CD4-positive, alpha-beta T cell treated with Interleukin-12 subunit alpha and Interleukin-12 subunit beta, for 1 hour (primary cell): ENCODE measurements around the gene ANAPC4.

Experiments used
- DNase-seq: peaks from one replicate; pipeline ENCODE4 v3.0.0-alpha.2; 2020

The ANAPC4 gene

DNA sequence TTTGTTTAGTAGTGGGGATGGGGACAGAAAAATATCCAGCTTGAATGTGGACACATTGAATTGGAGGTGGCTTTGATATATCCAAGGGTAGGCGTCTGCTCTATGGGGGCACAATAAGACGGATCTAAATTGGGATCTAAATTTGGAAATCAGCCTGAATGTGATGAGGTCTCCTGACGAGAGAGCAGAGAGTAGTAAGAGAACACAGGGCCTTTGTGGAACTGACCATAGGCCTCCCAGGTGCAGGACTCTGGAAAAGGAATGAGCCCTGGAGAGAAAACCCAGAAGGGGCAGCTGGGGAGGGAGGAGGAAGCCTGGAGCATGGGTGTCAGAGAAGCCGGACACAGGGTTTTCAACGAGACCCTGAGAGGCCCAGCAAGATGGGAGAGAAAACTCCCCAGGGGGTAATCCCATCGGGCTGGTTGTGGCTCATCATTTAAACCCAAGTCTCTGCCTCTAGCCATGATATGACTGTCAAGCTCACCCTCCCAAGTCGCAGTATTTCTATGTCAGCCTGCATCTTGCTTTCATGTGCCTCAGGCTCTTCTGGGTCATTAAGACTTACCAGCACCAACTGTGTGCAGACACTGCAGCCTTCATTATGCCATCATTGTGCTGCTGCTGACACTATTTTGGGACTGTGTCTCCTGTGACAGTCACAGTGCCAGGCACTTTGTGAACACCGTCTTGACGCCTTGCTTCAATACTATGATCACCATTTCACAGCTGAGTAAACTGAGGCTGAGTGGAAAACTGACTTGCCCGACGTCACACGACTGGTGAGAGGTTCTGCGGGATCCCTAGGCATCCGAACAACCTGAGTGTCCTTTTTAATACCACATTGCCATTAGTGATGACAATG lies 57.1 kb downstream of the ANAPC4 start:
- no peak for DNase-seq

DNA sequence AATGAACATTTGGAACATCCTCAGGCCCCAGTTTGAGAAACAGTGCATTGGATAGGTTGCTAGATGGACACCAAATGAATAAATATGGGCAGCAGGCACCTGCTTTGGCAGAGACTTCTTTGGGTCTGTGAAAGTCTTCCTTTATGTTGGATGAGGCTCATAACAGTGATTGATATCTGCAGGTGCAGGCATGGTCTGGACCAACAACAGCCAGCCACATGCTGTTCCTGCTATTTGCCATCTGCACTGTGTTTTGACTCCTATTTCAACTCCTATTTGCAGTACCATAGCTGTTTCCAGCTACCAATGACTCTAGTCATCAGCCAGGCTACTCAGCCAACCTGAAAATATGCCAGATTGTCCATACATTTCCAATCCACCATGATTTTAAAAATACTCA lies 60.9 kb downstream of the ANAPC4 start:
- DNase-seq: no peak

DNA sequence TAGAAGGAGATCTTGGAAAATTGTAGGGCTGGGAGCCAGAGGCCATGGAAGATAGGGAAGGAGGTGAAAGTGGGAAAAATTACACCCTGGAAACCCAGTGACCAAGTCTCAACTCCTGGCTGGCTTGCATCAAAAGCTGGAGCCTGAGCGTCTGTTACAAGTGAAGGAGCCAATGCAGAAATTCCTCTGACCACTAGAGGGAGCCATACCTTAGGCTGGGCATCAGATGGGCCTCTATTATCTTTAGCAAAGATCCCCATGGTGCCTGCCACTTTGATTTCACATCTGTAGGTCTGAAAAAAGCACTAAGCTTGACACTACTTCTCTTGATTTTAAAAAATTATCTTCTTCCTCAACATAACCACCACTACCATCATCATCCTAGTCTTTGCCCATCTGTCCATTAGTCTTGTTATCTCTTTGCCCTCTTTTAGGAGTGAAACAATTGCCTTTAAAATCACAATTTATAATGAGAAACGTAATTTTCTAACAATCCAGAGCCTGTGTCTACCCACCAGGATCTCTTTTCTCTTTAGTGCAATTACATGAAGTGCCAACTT lies 62.9 kb downstream of the ANAPC4 start:
- peak; percentile 50 for DNase-seq

DNA sequence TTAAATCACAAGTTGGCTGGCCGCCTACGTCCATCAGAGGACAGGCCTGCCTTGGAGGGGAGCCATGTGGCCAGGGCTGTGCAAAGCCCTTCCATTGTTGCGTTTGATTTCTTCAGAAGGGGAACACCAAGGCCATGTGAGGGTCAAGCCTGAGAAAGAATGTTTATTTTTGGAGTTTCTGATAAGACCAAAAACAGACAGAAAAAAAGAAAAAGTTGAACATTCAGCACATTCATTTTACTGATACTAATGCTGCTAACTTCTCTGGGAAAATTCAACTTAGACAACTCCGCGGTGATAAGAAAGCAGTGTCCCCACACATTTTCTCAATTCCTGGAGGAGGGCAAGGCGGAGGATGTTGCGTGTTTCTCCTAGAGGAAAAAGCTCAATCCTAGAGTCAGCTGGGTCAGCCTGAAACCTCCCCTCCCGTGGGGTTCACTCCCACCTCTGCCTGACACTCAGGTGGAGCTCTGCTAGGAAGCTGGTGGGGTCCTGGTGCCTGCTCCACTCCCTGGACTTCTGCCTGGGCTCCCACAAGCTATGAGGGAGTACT lies 63.5 kb downstream of the ANAPC4 start:
- no peak for DNase-seq

DNA sequence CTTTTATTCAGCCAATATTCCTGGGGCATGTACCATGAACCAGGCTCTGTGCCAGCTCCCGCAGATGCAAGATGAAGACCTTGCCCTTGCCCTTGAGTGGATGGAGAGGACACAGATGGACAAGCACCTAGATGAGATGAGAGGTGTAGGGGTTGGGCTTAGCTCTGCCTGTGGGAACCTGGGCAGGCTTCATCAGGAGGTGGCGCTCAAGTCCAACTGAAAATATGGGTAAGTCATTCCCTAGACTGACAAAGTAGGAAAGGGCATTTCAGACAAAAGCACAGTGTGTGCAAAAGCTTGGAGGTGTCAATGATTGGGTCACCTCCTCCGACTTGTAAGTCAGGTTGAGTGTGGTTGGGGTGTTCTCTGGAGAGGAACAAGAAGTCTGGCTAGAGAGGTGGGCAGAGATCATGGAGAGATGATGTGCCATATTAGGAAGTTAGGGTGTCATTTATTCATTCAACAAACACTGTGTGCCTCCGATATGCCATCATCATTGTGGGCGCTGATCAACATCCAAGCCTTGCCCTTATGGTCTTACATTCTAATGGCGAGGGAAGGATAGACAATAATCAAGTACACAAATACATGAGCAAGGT lies 64.6 kb downstream of the ANAPC4 start:
- DNase-seq: no peak

DNA sequence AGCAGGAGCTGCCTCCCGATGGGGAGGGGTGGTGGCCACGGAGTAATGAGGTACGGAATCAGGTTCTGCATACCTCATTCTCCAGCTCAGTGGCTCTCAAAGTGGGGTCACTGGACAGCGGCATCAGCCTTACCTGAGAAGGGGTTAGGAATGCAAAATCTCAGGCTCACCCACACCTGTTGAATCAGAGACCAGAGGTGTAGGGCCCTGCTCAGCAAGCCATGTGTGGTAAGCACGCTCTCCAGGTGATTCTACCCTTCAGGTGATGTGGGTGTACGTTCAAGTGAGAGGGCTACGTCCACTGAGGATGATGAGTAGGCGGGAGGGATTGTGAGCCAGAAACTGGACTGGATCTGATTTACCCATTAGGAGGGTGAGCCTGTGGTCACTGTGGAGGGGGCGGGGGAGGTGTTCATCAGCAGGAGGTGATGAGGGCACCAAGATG lies 65.8 kb downstream of the ANAPC4 start:
- no peak for DNase-seq

DNA sequence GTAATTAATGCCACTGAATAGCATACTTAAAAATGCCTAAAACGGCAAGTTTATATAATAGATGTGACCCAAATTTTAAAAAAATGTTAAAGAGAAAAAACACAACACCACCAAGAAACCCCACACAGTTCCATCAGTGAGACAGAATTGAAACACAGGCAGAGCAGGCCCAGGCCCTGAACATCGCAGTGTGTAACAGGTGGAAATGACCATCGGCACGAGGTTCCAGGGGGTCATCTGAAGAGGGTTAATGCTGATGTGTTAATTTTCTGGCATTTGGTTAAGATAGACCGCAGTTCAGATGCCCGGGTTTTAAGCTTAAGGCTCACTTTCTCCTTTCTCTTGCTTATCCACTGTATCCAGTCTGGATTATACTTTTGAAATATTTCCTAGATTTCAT lies 66.8 kb downstream of the ANAPC4 start:
- DNase-seq: no peak

DNA sequence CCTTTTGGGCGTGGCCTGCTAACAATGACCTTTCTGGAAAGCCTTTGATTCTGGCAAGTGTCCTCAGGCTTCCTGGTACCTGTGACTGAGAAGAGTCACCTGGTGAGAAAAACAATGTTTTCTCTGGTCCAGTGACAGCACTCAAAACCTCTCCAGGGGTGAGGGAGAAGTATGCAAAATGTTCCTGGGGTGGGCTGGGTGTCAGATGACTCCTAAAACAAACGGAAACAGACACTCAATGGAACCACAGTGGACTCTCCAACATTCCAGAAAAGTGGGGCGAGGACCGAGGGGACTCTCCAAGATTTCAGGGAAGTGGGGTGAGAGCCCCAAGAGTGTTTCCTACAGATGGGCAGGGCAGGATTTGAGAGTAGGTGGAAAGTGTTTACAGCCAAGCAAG lies 69.5 kb downstream of the ANAPC4 start:
- no peak for DNase-seq

DNA sequence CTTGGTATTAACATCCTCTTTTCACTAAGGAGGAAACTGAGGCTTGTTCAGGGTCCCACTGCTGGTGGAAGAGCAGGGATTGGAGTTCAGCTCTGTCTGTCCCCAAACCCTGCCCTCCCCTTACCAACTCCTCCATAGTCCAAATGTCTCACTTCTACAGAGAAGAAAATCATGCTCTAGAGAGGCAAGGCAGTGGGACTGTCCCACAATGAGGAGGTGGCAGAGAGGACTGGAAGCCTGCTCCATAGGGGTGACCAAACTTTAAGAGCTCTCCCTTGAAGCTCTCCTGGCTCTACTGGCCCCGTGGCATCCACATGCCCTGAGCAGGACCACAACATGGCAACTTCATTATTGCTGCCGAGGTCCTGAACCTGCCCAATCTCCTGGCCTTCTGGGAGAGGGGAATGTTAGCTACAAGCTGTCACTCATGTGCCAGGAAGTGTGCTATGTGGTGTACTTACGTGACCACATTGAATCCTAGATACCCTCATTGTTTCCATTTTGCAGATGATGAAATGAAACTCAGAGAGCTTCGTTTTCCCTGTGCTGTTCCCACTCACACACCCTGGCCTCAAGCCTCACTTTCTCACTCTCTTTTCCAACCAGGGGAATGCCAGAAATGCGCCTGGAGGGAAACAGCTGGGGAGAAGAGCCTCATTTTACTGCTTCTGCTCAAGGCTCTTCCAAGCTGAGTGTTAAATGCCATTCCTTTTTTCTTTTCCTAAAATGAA lies 71.5 kb downstream of the ANAPC4 start:
- no peak for DNase-seq

DNA sequence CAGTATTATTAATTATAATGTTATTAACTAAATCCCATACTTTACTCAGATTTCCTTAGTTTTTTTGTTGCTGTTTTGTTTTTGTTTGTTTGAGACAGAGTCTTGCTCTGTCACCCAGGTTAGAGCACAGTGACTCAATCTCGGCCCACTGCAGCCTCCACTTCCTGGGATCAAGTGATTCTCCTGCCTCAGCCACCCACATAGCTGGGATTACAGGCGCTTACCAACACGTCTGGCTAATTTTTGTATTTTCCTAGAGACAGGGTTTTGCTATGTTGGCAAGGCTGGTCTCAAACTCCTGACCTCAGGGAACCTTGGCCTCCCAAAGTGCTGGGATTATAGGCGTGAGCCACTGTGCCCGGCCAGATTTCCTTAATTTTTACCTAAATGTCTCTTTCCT lies 72.2 kb downstream of the ANAPC4 start:
- no peak for DNase-seq

DNA sequence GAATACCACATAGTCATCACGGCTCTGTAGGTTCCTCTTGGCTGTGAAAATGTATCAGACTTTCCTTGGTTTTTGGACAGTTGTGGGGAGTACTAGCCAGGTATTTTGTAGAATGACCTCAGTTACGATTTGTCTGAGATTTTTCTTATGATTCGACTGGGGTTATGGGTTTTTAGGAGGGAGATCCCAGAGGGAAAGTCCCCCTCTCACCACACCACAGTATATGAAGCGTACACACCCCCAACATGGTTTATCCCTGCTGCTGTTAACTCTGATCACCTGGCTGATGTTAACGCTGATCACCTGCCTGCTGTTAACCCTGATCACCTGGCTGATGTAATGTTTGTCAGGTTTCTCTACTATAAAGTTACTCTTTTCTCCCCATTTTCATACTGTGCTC lies 72.6 kb downstream of the ANAPC4 start:
- no peak for DNase-seq

DNA sequence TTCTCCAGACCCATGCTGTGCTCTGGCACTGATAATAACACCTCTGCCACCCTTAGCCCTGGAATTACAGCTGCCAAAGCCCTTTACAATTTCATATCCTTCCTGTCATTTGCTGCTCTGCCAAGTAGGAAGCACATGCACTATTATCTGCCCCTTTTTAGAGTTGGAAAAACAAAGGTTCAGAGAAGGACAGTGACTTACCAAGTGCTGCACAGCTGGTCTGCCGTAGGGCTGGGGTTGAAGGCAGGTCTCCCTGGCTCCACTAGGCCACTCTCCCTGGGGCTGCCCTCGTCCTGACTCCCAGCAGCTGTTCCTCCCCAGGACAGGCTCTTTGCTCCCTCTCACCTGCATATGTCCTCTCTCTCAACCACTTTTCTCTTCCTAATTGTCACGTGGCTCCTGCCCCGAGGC lies 73.4 kb downstream of the ANAPC4 start:
- DNase-seq: no peak

DNA sequence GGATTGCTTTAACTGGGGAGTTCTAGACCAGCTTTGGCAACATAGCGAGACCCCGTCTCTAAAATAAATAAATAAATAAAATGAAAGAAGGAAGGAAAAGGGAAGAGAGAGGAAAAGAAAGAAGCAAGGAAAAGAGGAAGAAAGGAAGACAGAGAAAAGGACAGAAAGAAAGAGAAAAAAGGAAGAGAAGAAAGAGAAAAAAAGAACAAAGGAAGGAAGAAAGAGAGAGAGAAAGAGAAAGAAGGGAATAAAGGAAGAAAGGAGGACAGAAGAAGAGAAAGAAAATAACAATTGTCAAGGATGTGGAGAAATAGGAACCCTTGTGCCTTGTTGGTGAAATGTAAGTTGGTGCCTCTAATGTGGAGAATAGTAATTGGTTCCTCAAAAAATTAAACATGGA lies 74.6 kb downstream of the ANAPC4 start:
- DNase-seq: no peak

DNA sequence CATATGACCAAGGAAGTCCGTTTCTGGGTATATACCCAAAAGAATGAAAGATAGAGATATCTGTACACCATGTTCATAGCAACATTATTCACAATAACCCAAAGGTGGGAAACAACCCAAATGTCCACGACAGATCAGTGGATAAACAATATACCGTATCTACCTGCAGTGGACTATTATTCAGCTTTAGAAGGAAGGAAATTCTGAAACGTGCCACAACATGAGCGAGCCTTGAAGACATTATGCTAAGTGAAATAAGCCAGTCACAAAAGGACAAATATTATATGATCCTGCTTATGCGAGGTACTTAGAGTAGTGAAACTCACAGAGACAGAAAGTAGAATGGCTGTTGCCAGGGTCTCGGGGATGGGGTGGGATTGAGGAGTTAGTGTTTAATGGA lies 75.0 kb downstream of the ANAPC4 start:
- DNase-seq: no peak

DNA sequence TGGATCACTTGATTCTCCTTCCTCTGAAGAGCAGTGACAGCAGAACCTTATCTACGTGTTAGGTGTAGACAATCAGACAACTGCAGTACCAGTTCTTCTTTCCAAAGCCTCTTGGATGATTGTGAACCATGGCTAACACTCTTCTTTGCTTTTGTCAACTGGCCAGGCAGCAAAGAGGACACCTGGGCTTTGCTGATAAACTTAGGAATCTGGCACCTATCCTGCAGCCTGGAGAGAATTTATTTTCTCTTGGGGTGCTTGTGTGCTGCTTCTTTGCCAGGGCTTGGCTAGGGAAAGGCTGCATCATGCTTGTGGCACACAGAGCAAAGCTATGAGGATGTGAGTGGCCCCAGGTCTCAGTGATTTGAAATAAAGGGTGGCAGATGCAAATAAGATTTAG lies 77.4 kb downstream of the ANAPC4 start:
- DNase-seq: no peak

DNA sequence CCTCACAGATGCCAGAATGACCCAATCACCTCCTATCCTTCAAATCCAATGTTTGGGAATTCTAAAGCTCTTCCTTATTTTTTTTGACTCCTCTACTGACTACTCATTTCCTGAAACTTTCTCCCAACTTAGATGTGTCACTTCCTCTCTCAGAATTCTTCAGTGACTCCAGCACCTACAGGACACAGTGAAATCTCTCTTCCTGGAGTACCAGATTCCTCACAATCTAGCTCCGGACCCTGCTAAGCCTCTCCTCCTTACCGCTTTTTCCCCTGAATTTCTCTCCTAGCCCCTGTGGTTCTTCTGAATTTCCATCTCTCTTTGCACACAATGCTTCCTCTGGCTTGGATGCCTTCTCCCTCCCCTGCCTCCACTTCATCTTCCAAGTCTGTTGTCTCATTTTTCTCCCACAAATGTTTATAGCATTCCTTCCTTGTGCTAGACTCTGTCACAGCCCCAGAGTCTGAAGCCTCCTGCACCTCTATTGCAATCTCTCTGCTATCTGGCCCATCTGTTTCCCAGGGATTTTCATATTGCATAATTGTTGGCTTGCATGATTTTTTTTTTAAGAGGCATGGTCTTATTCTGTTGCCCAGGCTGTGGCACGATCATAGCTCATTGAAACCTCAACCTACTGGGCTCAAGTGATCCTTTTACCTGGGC lies 80.1 kb downstream of the ANAPC4 start:
- DNase-seq: no peak

DNA sequence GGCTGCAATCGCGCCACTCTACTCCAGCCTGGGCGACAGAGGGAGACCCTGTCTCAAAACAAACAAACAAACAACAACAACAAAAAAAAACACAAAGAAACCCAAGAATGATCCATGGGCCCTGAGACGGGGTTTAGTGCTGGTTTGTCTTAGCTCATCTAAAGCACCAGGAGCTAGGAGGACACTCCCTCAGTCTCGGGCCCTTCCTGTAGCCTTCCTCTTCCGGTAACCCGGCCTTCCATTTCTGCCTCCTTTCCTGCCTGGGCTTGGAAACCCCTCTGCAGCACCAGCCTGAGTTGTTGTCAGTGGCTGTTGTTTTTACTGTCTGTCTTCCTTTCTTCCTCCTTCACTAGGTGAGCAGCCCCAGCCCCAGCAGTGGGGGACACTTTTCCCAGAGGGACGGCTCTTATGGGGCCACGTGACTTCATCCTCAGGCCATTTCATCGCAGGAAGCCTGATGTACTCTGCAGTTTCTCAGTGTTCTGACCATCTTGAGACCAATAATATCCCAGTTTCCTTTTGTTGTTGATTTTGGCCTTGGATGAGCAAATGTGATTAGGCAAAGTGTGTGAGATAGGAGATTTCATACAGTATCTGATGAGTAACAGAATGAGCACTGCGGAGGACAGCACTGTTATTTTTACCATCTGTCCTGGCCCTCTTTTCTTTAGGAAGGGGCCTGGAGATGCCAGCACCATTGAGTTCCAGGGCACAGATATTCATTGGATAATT lies 90.1 kb downstream of the ANAPC4 start:
- DNase-seq: no peak

DNA sequence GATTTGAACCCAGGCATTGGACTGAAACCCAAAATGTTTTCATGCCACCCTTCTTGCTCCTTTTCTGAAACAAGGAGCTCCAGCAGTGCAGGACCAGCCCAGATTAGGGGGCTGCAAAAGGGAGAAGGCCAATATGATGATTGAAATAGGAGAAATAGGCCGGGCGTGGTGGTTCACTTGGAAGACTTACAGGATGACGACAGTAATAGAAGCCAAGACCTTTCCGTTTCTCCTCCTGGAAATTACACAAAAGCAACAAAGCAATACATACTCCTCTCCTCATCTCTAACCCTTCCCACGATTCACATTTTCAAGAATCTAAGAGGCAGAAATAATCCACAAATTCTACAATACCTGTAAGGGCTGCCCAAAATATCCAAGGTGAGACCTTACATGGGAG lies 90.8 kb downstream of the ANAPC4 start:
- DNase-seq: no peak
